IPS-20b (cell line): Measurements from ENCODE around the gene FLOT1.

Experiments used
- H3K27ac ChIP-seq: one replicate; pipeline ENCODE4 v1.5.1; 2013; ENCODE audit warnings: low read length
- H3K27me3 ChIP-seq: 2 replicates; pipeline ENCODE4 v1.6.1; 2013; ENCODE audit warnings: mild to moderate bottlenecking, low read length, inconsistent platforms; ENCODE audit not compliant: insufficient read depth
- H3K36me3 ChIP-seq: 2 replicates; pipeline ENCODE4 v1.6.1; 2013; ENCODE audit warnings: low read depth, mild to moderate bottlenecking, inconsistent platforms, low read length, moderate library complexity; ENCODE audit not compliant: insufficient read depth
- H3K4me1 ChIP-seq: 2 replicates; pipeline ENCODE4 v1.6.1; 2013; ENCODE audit warnings: mild to moderate bottlenecking, control low read depth, inconsistent platforms, low read length, moderate library complexity; ENCODE audit not compliant: insufficient read depth
- H3K4me3 ChIP-seq: 2 replicates; pipeline ENCODE4 v1.5.1; 2013; ENCODE audit warnings: mild to moderate bottlenecking, low read length, inconsistent platforms
- H3K9ac ChIP-seq: 2 replicates; pipeline ENCODE4 v1.6.1; 2013; ENCODE audit warnings: low read depth, mild to moderate bottlenecking, inconsistent platforms, low read length, moderate library complexity
- H3K9me3 ChIP-seq: 2 replicates; pipeline ENCODE4 v1.6.1; 2013; ENCODE audit warnings: mild to moderate bottlenecking, low read depth, low read length, inconsistent platforms; ENCODE audit not compliant: insufficient read depth

Gene FLOT1

DNA sequence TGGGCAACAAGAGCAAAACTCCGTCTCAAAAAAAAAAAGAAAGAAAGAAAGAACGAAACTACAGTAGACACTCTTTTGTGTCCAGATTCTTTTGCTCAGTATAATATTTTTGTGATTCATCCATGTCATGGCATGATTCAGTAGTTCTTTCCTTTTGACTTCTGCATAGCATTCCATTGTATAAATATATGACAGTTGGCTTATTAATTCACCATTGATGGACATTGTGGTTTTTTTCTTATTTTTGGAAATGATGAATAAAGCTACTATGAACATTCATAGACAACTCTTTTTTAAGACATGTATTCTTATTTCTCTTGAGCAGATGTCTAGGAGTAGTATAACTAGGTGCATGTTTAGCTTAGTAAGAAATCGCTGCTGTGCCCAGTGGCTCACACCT is 12.1 kb upstream of the FLOT1 start:
- no peak overlapping the region for H3K4me3 ChIP-seq
- no peaks in the 10 kb centered on the region for H3K27me3 ChIP-seq
- H3K36me3 ChIP-seq: no peaks in the 10 kb centered on the region
- no peak overlapping the region for H3K9ac ChIP-seq
- no peak overlapping the region for H3K27ac ChIP-seq
- H3K4me1 ChIP-seq: peaks cover 6% of the 10 kb centered on the region; the same call in 1 of the 2 replicates
- H3K9me3 ChIP-seq: no peaks in the 10 kb centered on the region

DNA sequence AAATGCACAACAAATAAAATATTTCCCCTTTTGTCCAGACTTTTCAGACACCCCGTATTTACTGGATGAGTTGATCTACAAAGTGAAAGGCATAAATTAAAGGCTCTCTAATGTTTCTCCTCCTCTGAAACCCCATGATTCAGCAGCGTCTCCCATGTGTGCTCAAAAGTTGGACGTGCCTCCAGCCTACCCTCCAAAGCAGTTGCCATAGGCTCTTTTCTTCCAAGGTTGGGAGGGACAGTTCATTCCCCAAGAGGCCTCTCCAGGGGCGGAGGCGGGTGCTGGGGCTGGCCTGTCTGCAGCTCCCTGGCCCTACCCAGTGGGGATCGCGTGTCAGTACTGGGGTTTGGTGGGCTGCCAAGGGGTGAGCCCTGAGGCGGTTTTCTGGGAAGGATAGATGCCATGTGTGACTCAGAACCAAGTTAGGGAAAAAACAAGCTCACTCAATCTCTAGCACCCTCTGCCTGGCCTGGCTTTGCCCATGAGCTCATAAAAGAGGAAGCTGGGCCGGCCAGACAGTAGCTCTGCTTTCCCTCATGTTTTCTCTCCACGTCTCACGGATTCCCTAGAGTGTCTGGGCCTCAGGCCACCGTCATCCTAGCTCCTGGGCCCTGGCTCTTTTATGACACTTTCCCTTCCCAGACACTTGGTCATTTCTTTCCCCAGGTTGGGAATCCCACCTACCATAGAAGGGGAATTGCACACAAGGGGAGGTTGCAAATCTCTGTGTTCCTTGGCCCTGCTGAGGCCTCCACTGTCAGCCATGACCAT is 9.9 kb upstream of the FLOT1 start:
- H3K9me3 ChIP-seq: no peaks in the 10 kb centered on the region
- H3K36me3 ChIP-seq: no peaks in the 10 kb centered on the region
- H3K4me3 ChIP-seq: no peak overlapping the region
- no peaks in the 10 kb centered on the region for H3K27me3 ChIP-seq
- H3K27ac ChIP-seq: no peak overlapping the region
- H3K4me1 ChIP-seq: no peaks in the 10 kb centered on the region
- H3K9ac ChIP-seq: no peak overlapping the region

GRCh38 chr6:30750379-30750668 is 7.8 kb upstream of the FLOT1 start:
- Histone ChIP-seq H3K27ac (no peak overlapping the region), H3K4me1 (no peaks in the 10 kb centered on the region; the same call in 1 of the 2 replicates), H3K9ac (no peak overlapping the region), H3K36me3 (no peaks in the 10 kb centered on the region), H3K9me3 (no peaks in the 10 kb centered on the region), H3K27me3 (no peaks in the 10 kb centered on the region; the same call in 1 of the 2 replicates), H3K4me3 (no peak overlapping the region)

DNA sequence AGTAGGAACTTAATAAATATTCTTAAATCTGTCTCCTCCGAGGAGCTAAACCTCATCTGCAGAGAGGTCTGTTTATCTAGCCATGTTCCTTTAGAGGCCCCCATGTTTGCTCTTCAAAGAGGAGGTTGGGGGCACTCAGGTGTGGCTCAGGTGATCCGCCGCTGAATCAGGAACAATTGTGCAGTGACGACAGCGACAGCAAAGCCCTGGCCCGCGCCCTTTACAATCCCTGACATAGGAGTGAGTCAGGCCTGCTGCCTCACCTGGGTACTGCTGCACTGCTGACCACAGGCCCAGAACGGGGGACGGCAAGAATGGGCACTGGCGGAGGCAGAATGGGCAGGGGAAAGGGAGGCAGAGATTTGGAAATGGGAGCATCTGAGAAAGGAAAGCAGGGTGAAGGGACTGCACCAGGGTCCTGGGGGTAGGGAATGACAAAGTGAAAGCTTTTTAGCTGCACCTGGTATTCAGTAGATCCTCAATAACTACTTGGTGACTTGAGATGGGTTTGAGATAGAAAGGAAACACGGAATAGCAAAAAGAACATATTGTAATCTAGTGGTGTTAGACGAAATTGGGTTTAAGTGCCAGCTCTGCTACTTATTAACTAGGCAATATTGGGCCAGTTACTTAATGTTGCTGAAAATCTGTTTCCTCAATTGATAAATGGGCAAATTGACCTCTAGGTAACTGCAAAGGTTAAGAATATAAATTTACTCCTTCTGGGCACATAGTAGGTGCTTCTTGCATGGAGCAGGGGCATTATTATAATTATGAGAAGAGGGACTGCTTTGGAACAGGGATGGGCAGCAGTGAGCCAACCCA is 7.3 kb upstream of the FLOT1 start:
- H3K27ac ChIP-seq: no peak overlapping the region
- no peak overlapping the region for H3K9ac ChIP-seq
- H3K36me3 ChIP-seq: no peaks in the 10 kb centered on the region
- no peak overlapping the region for H3K4me3 ChIP-seq
- peaks cover 4% of the 10 kb centered on the region; the same call in 1 of the 2 replicates for H3K4me1 ChIP-seq
- no peaks in the 10 kb centered on the region; the same call in 1 of the 2 replicates for H3K27me3 ChIP-seq
- no peaks in the 10 kb centered on the region for H3K9me3 ChIP-seq

- no peak overlapping the region for H3K27ac ChIP-seq
- H3K36me3 ChIP-seq: no peaks in the 10 kb centered on the region
- H3K27me3 ChIP-seq: no peaks in the 10 kb centered on the region; the same call in 1 of the 2 replicates
- peaks cover 4% of the 10 kb centered on the region; the same call in 1 of the 2 replicates for H3K4me1 ChIP-seq
- H3K9ac ChIP-seq: no peak overlapping the region
- H3K9me3 ChIP-seq: no peaks in the 10 kb centered on the region
- no peak overlapping the region for H3K4me3 ChIP-seq
Observed at GRCh38 chr6:30748851-30749540, 6.5 kb upstream of the FLOT1 start.

GRCh38 chr6:30747902-30748769 is 5.6 kb upstream of the FLOT1 start:
- H3K4me3 ChIP-seq: no peak overlapping the region
- H3K36me3 ChIP-seq: no peaks in the 10 kb centered on the region
- H3K27ac ChIP-seq: no peak overlapping the region
- H3K9ac ChIP-seq: no peak overlapping the region
- peaks cover 7% of the 10 kb centered on the region; the same call in 1 of the 2 replicates for H3K27me3 ChIP-seq
- peaks cover 4% of the 10 kb centered on the region; the same call in 1 of the 2 replicates for H3K4me1 ChIP-seq
- no peaks in the 10 kb centered on the region for H3K9me3 ChIP-seq

DNA sequence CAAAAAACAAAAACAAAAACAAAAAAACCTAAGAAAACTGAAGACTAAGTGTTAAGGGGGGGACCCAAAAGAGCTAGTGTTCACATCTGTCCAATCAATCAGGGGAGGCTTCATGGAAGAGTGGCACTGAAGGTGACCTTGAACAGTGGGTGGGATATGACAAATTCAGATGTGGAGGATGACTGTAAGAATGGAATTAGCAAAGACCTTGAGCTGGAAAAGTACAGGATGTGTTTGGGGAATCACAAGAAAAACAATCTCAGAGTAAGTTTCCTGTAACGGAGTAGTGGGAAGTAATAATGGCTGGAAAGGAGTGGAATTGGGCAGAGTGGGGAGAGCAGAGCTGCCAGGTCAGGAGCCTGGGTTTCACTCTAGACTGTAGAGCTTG is 4.8 kb upstream of the FLOT1 start:
- H3K27me3 ChIP-seq: peaks cover 8% of the 10 kb centered on the region; the same call in 1 of the 2 replicates
- no peak overlapping the region for H3K4me3 ChIP-seq
- H3K27ac ChIP-seq: no peak overlapping the region
- H3K4me1 ChIP-seq: peaks cover 4% of the 10 kb centered on the region; the same call in 1 of the 2 replicates
- no peaks in the 10 kb centered on the region for H3K9me3 ChIP-seq
- no peaks in the 10 kb centered on the region for H3K36me3 ChIP-seq
- no peak overlapping the region for H3K9ac ChIP-seq

GRCh38 chr6:30744054-30744805 is 1.7 kb upstream of the FLOT1 start, which contains the start of gene IER3:
IER3 (minus strand) TSS chr6:30744547; CDS start chr6:30744518, 29 bp downstream.
- H3K27ac ChIP-seq: no peak within 1 kb of the TSS
- H3K4me3 ChIP-seq: peak within 1 kb of the TSS; percentile 96
- H3K9ac ChIP-seq: peak within 1 kb of the TSS; percentile 90
- H3K36me3 ChIP-seq: peaks cover 22% of the 10 kb centered on the region
- H3K4me1 ChIP-seq: peaks cover 9% of the 10 kb centered on the region; the same call in 1 of the 2 replicates
- no peaks in the 10 kb centered on the region for H3K9me3 ChIP-seq
- H3K27me3 ChIP-seq: peaks cover 8% of the 10 kb centered on the region; the same call in 1 of the 2 replicates

- H3K4me1 ChIP-seq: peaks cover 9% of the 10 kb centered on the region; the same call in 1 of the 2 replicates
- peaks cover 30% of the 10 kb centered on the region for H3K36me3 ChIP-seq
- no peak overlapping the region for H3K27ac ChIP-seq
Observed at GRCh38 chr6:30743099-30744053, 889 bp upstream of the FLOT1 start.

More at GRCh38 chr6:30743099-30744053, 889 bp upstream of the FLOT1 start:
- H3K9me3 ChIP-seq: no peaks in the 10 kb centered on the region
- peaks cover 8% of the 10 kb centered on the region; the same call in 1 of the 2 replicates for H3K27me3 ChIP-seq
- H3K9ac ChIP-seq: peak overlapping the region; percentile 90
- peak overlapping the region; percentile 96 for H3K4me3 ChIP-seq
